Esophagus squamous epithelium (tissue), 4 donors: Measurements from ENCODE around the gene CDC14A.

Experiments used
- CTCF ChIP-seq, 6 experiments: fragments of 450-650 bp in 4 of 6; fragments of 200-600 bp in 2 of 6; sonication (generic) in 2 of 6; IDR thresholded peaks; one replicate each; pipeline ENCODE4 v1.5.1; 2016 to 2019; ENCODE audit warnings: antibody characterized with exemption in 6 of 6, mild to moderate bottlenecking in 4 of 6, moderate library complexity in 4 of 6
- POLR2A ChIP-seq, 4 donors: fragments of 450-650 bp; IDR thresholded peaks; one replicate each; pipeline ENCODE4 v1.6.1; 2017; ENCODE audit warnings: antibody characterized with exemption in 4 of 4, mild to moderate bottlenecking in 4 of 4, moderate library complexity in 3 of 4

GRCh38 chr1:100377590-100378361, 25.5 kb downstream of the CDC14A start:
- TF ChIP-seq CTCF (IDR thresholded peaks at IDR 0.05) (no peak), POLR2A (IDR thresholded peaks at IDR 0.05) (no peak)
